Neural progenitor cell (in vitro differentiated cells): Measurements from ENCODE around the gene LEMD2.

Source experiments
- CTCF ChIP-seq: fragments of 200-600 bp; sonication (generic); IDR thresholded peaks from 2 replicates; pipeline ENCODE4 v1.5.1; 2017; ENCODE audit warnings: antibody characterized with exemption, mild to moderate bottlenecking
- EZH2 ChIP-seq: fragments of 200-600 bp; sonication (generic); IDR thresholded peaks from 2 replicates; pipeline ENCODE4 v1.6.1; 2017; ENCODE audit warnings: antibody characterized with exemption, mild to moderate bottlenecking, moderate library complexity
- EZH2phosphoT487 ChIP-seq: fragments of 200-600 bp; sonication (generic); IDR thresholded peaks from 2 replicates; pipeline ENCODE4 v1.6.1; 2017; ENCODE audit warnings: antibody characterized with exemption

GRCh38 chr6:33817489-33817888 lies 28.6 kb upstream of the LEMD2 start:
- TF ChIP-seq CTCF (no peak), EZH2phosphoT487 (no peak), EZH2 (no peak)
